HCT116 (cell line): Measurements from ENCODE around the gene PCDH10. TPM values are rescaled to one million over a fixed set of nuclear protein-coding genes. Genes with fewer than 3 reads are reported as not detected.

Experiments
- ATAC-seq: fragments of 200-7000 bp; cut with Tn5 transposase; 2 replicates; pipeline ENCODE4 v1.9.1; 2020; ENCODE audit warnings: mild to moderate bottlenecking, moderate library complexity
- BruUV-seq: library from RNA; stranded (reverse); fragments of 400-500 nt; replicated peaks from 2 replicates; lab custom pipeline; 2021; lab: Mats Ljungman, UMichigan
- CTCF ChIA-PET: fragments of 300-600 bp; sonication (Branson Sonifier 250); formaldehyde crosslinking; loops from one replicate; lab custom pipeline; 2021; ENCODE audit warnings: antibody characterized with exemption; lab: Charles Lee
- POLR2A ChIA-PET: fragments of 300-600, 350-600 bp; sonication (Branson Sonifier 250); formaldehyde crosslinking; loops from one replicate; lab custom pipeline; 2021; ENCODE audit warnings: antibody characterized with exemption; lab: Charles Lee
- RAD21 ChIA-PET, 2 experiments: fragments of 300-600 bp; sonication (Branson Sonifier 250); formaldehyde crosslinking; loops; one replicate each; lab custom pipeline; 2023; ENCODE audit warnings: low total read pairs in 2 of 2; ENCODE audit not compliant: uncharacterized antibody in 2 of 2, unreplicated experiment in 2 of 2, low non-redundant PET in 1 of 2; lab: Charles Lee
- DNase-seq: peaks from one replicate; pipeline ENCODE4 v3.0.0-alpha.2; 2010; ENCODE audit warnings: low read depth, low spot score
- H2AFZ ChIP-seq: fragments of 200-600 bp; shearing (Covaris generic), sonication (generic); 2 replicates; pipeline ENCODE4 v1.6.1; 2017; ENCODE audit warnings: low read depth, mixed run types, mixed read lengths, antibody characterized with exemption, low read length; ENCODE audit not compliant: poor library complexity, severe bottlenecking
- H3K27ac ChIP-seq: 2 replicates; pipeline ENCODE4 v1.5.1; 2012; ENCODE audit warnings: low read depth, low read length
- H3K27me3 ChIP-seq: fragments of 200-600 bp; sonication (generic); 2 replicates; pipeline ENCODE4 v1.6.1; 2016; ENCODE audit warnings: mixed run types, low read length, mixed read lengths; ENCODE audit not compliant: insufficient read depth
- H3K36me3 ChIP-seq, 2 experiments: fragments of 200-500 bp in 1 of 2; fragments of 200-600 bp in 1 of 2; sonication (Bioruptor generic) in 1 of 2; sonication (generic) in 1 of 2; 2 replicates each; pipeline versions ENCODE4 v1.5.1 to v1.6.1; 2014 to 2016; ENCODE audit warnings: low read length in 2 of 2, inconsistent platforms in 1 of 2, mixed read lengths in 1 of 2, mixed run types in 1 of 2; ENCODE audit not compliant: insufficient read depth in 2 of 2, control insufficient read depth in 1 of 2
- H3K4me1 ChIP-seq, 2 experiments: fragments of 200-600 bp in 1 of 2; sonication (generic) in 1 of 2; 2 replicates each; pipeline versions ENCODE4 v1.5.1 to v1.6.1; 2012 to 2017; ENCODE audit warnings: low read length in 2 of 2, inconsistent platforms in 1 of 2, mild to moderate bottlenecking in 1 of 2, mixed read lengths in 1 of 2, mixed run types in 1 of 2, moderate library complexity in 1 of 2; ENCODE audit not compliant: insufficient read depth in 2 of 2, control insufficient read depth in 1 of 2
- H3K4me2 ChIP-seq: fragments of 200-600 bp; sonication (generic); 2 replicates; pipeline ENCODE4 v1.6.1; 2017; ENCODE audit warnings: mixed run types, low read length, mixed read lengths
- H3K4me3 ChIP-seq, 2 experiments: fragments of 200-600 bp in 1 of 2; sonication (generic) in 1 of 2; replicated peaks in 1 of 2; 2 replicates each; pipeline ENCODE4 v1.5.1; 2011 to 2016; ENCODE audit warnings: low read length in 2 of 2, control low read depth in 1 of 2, low read depth in 1 of 2, mild to moderate bottlenecking in 1 of 2, mixed read lengths in 1 of 2, mixed run types in 1 of 2
- H3K79me2 ChIP-seq: fragments of 200-600 bp; sonication (generic); 2 replicates; pipeline ENCODE4 v1.6.1; 2017; ENCODE audit warnings: mild to moderate bottlenecking, mixed run types, low read length, moderate library complexity, mixed read lengths; ENCODE audit not compliant: insufficient read depth
- H3K9ac ChIP-seq: fragments of 200-600 bp; sonication (generic); 2 replicates; pipeline ENCODE4 v1.6.1; 2016; ENCODE audit warnings: low read length, mixed read lengths
- H3K9me2 ChIP-seq: fragments of 200-600 bp; sonication (generic), shearing (Covaris generic); 2 replicates; pipeline ENCODE4 v1.6.1; 2017; ENCODE audit warnings: mixed run types, mild to moderate bottlenecking, moderate library complexity; ENCODE audit not compliant: insufficient read depth
- H3K9me3 ChIP-seq, 2 experiments: fragments of 200-500 bp in 1 of 2; fragments of 200-600 bp in 1 of 2; sonication (Bioruptor generic) in 1 of 2; sonication (generic) in 1 of 2; 2 replicates each; pipeline ENCODE4 v1.6.1; 2014 to 2017; ENCODE audit warnings: low read length in 2 of 2, mixed read lengths in 2 of 2, inconsistent platforms in 1 of 2, low read depth in 1 of 2, mild to moderate bottlenecking in 1 of 2, mixed run types in 1 of 2, moderate library complexity in 1 of 2; ENCODE audit not compliant: control insufficient read depth in 1 of 2, insufficient read depth in 1 of 2
- H4K20me1 ChIP-seq: fragments of 200-600 bp; sonication (generic), shearing (Covaris generic); 2 replicates; pipeline ENCODE4 v1.6.1; 2017; ENCODE audit warnings: mixed run types, mild to moderate bottlenecking, moderate library complexity; ENCODE audit not compliant: insufficient read depth
- CEBPB ChIP-seq: IDR thresholded peaks from 2 replicates; pipeline ENCODE4 v1.6.1; 2012; ENCODE audit warnings: low read depth
- EGR1 ChIP-seq: IDR thresholded peaks from 2 replicates; pipeline ENCODE4 v1.6.1; 2012; ENCODE audit warnings: low read depth
- POLR2A ChIP-seq: IDR thresholded peaks from 2 replicates; pipeline ENCODE4 v1.7.0; 2011; ENCODE audit warnings: borderline replicate concordance; ENCODE audit not compliant: insufficient read depth, insufficient read length; ENCODE audit errors: extremely low read depth
- POLR2AphosphoS5 ChIP-seq: IDR thresholded peaks from 2 replicates; pipeline ENCODE4 v1.6.1; 2011; ENCODE audit warnings: mild to moderate bottlenecking, low read depth, low read length, moderate library complexity
- SRF ChIP-seq: IDR thresholded peaks from 2 replicates; pipeline ENCODE4 v1.6.1; 2012; ENCODE audit warnings: low read depth
- YY1 ChIP-seq: IDR thresholded peaks from 2 replicates; pipeline ENCODE4 v1.6.1; 2011; ENCODE audit warnings: low read length, low read depth, moderate library complexity, mild to moderate bottlenecking; ENCODE audit not compliant: insufficient replicate concordance; ENCODE audit errors: extremely low read depth
- ZFX ChIP-seq: fragments of 450-650 bp; IDR thresholded peaks from 2 replicates; pipeline ENCODE4 v1.6.1; 2017
- ZNF274 ChIP-seq: fragments of 200-500 bp; sonication (Bioruptor generic); IDR thresholded peaks from 2 replicates; pipeline ENCODE4 v1.6.1; 2014; ENCODE audit warnings: mild to moderate bottlenecking, low read depth, low read length, inconsistent platforms
- intact Hi-C: fragments of 100-400 bp; cut with micrococcal nuclease; formaldehyde crosslinking; loops from 2 replicates; pipeline ENCODE4 v1.10.0; 2022
- total RNA-seq: library from RNA; stranded (reverse); gene quantifications from one replicate; pipeline ENCODE4 v1.2.1, GENCODE V29; 2021; ENCODE audit not compliant: unreplicated experiment
- TF ChIP-seq, protein P1 (sequence below): IDR thresholded peaks from 2 replicates; pipeline ENCODE4 v1.6.1; 2012
- TF ChIP-seq, protein P2 (sequence below): IDR thresholded peaks from 2 replicates; pipeline ENCODE4 v1.6.1; 2012; ENCODE audit warnings: low read depth
- TF ChIP-seq, protein P3 (sequence below), 3 experiments: fragments of 200-600 bp in 1 of 3; sonication (generic) in 1 of 3; IDR thresholded peaks in 2 of 3; conservative IDR thresholded peaks in 1 of 3; 2 replicates each; pipeline ENCODE4 v1.5.1; 2012 to 2017; ENCODE audit warnings: low read depth in 2 of 3, low read length in 2 of 3, antibody characterized with exemption in 1 of 3, borderline replicate concordance in 1 of 3, control low read depth in 1 of 3, mild to moderate bottlenecking in 1 of 3, mixed read lengths in 1 of 3, mixed run types in 1 of 3, moderate library complexity in 1 of 3; ENCODE audit not compliant: insufficient read depth in 1 of 3
- TF ChIP-seq, protein P4 (sequence below): IDR thresholded peaks from 2 replicates; pipeline ENCODE4 v1.6.1; 2012

Gene PCDH10
- total RNA-seq, 1 experiment from 2014 or later = not detected

DNA sequence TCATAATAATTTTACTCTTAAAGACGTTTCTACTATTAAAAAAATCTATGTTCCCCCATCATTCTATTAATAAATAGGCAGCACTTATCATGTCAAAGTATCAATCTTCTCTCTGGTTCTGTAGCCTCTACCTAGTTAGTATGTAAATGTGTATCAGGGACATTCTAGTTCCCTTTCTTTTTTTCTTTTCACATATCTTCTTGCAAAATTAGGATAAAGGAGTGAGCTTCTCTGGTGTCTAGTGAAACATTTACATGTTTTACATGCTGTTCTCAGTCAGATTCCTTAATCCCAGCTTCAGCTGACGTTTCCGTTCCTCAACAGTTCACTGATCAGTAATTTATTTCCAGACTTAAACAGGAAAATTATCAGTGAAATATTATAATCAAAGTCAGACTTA is 11.8 kb downstream of the PCDH10 start:
- no TSS peak for BruUV-seq
- RAD21 ChIA-PET = no interaction called here

More for the DNA sequence above, 11.8 kb downstream of the PCDH10 start:
- Histone ChIP-seq H2AFZ (no peak overlapping the region), H3K4me2 (no peak overlapping the region), H3K36me3 (no peaks in the 10 kb centered on the region), H3K79me2 (no peaks in the 10 kb centered on the region), H3K4me1 (no peaks in the 10 kb centered on the region), H3K9me3 (no peaks in the 10 kb centered on the region), H3K9me2 (no peaks in the 10 kb centered on the region), H3K9ac (no peak overlapping the region), H4K20me1 (no peaks in the 10 kb centered on the region), H3K27ac (no peak overlapping the region), H3K27me3 (no peaks in the 10 kb centered on the region), H3K4me3 (no peak overlapping the region)
- intact Hi-C loops = no loop called here
- ATAC-seq (no peak), DNase-seq (no peak)
- ChIA-PET POLR2A (no interaction called here), CTCF (no interaction called here)
- TF ChIP-seq ZFX (no peak), POLR2AphosphoS5 (no peak), CEBPB (no peak), EGR1 (no peak), ZNF274 (no peak), POLR2A (no peak), SRF (no peak), YY1 (no peak)
- TF ChIP-seq, protein P1, sequence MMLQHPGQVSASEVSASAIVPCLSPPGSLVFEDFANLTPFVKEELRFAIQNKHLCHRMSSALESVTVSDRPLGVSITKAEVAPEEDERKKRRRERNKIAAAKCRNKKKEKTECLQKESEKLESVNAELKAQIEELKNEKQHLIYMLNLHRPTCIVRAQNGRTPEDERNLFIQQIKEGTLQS = no peak
- TF ChIP-seq, protein P2, sequence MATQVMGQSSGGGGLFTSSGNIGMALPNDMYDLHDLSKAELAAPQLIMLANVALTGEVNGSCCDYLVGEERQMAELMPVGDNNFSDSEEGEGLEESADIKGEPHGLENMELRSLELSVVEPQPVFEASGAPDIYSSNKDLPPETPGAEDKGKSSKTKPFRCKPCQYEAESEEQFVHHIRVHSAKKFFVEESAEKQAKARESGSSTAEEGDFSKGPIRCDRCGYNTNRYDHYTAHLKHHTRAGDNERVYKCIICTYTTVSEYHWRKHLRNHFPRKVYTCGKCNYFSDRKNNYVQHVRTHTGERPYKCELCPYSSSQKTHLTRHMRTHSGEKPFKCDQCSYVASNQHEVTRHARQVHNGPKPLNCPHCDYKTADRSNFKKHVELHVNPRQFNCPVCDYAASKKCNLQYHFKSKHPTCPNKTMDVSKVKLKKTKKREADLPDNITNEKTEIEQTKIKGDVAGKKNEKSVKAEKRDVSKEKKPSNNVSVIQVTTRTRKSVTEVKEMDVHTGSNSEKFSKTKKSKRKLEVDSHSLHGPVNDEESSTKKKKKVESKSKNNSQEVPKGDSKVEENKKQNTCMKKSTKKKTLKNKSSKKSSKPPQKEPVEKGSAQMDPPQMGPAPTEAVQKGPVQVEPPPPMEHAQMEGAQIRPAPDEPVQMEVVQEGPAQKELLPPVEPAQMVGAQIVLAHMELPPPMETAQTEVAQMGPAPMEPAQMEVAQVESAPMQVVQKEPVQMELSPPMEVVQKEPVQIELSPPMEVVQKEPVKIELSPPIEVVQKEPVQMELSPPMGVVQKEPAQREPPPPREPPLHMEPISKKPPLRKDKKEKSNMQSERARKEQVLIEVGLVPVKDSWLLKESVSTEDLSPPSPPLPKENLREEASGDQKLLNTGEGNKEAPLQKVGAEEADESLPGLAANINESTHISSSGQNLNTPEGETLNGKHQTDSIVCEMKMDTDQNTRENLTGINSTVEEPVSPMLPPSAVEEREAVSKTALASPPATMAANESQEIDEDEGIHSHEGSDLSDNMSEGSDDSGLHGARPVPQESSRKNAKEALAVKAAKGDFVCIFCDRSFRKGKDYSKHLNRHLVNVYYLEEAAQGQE = no peak
- TF ChIP-seq, protein P3, sequence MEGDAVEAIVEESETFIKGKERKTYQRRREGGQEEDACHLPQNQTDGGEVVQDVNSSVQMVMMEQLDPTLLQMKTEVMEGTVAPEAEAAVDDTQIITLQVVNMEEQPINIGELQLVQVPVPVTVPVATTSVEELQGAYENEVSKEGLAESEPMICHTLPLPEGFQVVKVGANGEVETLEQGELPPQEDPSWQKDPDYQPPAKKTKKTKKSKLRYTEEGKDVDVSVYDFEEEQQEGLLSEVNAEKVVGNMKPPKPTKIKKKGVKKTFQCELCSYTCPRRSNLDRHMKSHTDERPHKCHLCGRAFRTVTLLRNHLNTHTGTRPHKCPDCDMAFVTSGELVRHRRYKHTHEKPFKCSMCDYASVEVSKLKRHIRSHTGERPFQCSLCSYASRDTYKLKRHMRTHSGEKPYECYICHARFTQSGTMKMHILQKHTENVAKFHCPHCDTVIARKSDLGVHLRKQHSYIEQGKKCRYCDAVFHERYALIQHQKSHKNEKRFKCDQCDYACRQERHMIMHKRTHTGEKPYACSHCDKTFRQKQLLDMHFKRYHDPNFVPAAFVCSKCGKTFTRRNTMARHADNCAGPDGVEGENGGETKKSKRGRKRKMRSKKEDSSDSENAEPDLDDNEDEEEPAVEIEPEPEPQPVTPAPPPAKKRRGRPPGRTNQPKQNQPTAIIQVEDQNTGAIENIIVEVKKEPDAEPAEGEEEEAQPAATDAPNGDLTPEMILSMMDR (IDR thresholded peaks at IDR 0.05 in 2 of 3, conservative IDR thresholded peaks at IDR 0.05 in 1 of 3; ENCODE audit: borderline replicate concordance in 1 of 3, insufficient read depth in 1 of 3, low read depth in 2 of 3, low read length in 2 of 3) = no peak
- TF ChIP-seq, protein P4, sequence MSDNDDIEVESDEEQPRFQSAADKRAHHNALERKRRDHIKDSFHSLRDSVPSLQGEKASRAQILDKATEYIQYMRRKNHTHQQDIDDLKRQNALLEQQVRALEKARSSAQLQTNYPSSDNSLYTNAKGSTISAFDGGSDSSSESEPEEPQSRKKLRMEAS = no peak
